RKO (cell line): ENCODE data around the gene HTATIP2.
A peak's percentile ranks its signal among the peaks of the same experiment; 100 is the strongest.
"Not testable (repeated sequence)": the region's sequence is repeated elsewhere in the genome, so short reads cannot be mapped to it uniquely, and the experiment has no call there.

Experiments
- DNase-seq: peaks from one replicate; pipeline ENCODE4 v3.0.0-alpha.2; 2016; ENCODE audit warnings: low spot score

HTATIP2 gene

GRCh38 chr11:20363500-20364340 is at the start of gene HTATIP2:
Gene HTATIP2 (plus strand): TSS chr11:20363714. CDS start chr11:20364238, 524 bp downstream.
- DNase-seq = peak; percentile 64

- no peak for DNase-seq
Measured at GRCh38 chr11:20315800-20316199, 47.7 kb upstream of the HTATIP2 start.

- no peak for DNase-seq
Measured at GRCh38 chr11:20321177-20321576, 42.3 kb upstream of the HTATIP2 start.

GRCh38 chr11:20327377-20327935 is 36.1 kb upstream of the HTATIP2 start:
- no peak for DNase-seq

- no peak for DNase-seq
Measured at GRCh38 chr11:20336056-20336455, 27.5 kb upstream of the HTATIP2 start.

- DNase-seq = peak; percentile 60
Measured at GRCh38 chr11:20337526-20338154, 25.9 kb upstream of the HTATIP2 start.

- no peak for DNase-seq
Measured at GRCh38 chr11:20342347-20343141, 21.0 kb upstream of the HTATIP2 start.

GRCh38 chr11:20351136-20351535 is 12.4 kb upstream of the HTATIP2 start:
- DNase-seq = no peak

GRCh38 chr11:20351751-20352262 is 11.7 kb upstream of the HTATIP2 start:
- no peak for DNase-seq

- DNase-seq = peak; percentile 59
Measured at GRCh38 chr11:20353829-20354434, 9.6 kb upstream of the HTATIP2 start.

- peak; percentile 73 for DNase-seq
Measured at GRCh38 chr11:20355221-20356219, 8.0 kb upstream of the HTATIP2 start.

GRCh38 chr11:20357150-20357549 is 6.4 kb upstream of the HTATIP2 start:
- DNase-seq = no peak

GRCh38 chr11:20360650-20361049 is 2.9 kb upstream of the HTATIP2 start:
- no peak for DNase-seq

- no peak for DNase-seq
Measured at GRCh38 chr11:20362481-20362880, 1.0 kb upstream of the HTATIP2 start.

GRCh38 chr11:20363149-20363499 is 390 bp upstream of the HTATIP2 start:
- DNase-seq = no peak

- DNase-seq = no peak
Measured at GRCh38 chr11:20364341-20364792, 853 bp downstream of the HTATIP2 start.

GRCh38 chr11:20365465-20365864 is 2.0 kb downstream of the HTATIP2 start:
- not testable (repeated sequence) for DNase-seq

GRCh38 chr11:20367313-20367948 is 3.9 kb downstream of the HTATIP2 start:
- peak; percentile 93 for DNase-seq

GRCh38 chr11:20368438-20368837 is 4.9 kb downstream of the HTATIP2 start:
- no peak for DNase-seq

GRCh38 chr11:20369826-20370225 is 6.3 kb downstream of the HTATIP2 start:
- DNase-seq = no peak
